Measurements from ENCODE around the gene CPPED1. TPM values are rescaled to one million over a fixed set of nuclear protein-coding genes. Genes with fewer than 3 reads are reported as not detected.

The CPPED1 gene
- total and polyA plus RNA-seq, 10 of the 15 experiments (the other 5 are each of a cell fraction or from before 2014, with no cell fraction given) = 7.1 to 39.0 (median 16.0) TPM

DNA sequence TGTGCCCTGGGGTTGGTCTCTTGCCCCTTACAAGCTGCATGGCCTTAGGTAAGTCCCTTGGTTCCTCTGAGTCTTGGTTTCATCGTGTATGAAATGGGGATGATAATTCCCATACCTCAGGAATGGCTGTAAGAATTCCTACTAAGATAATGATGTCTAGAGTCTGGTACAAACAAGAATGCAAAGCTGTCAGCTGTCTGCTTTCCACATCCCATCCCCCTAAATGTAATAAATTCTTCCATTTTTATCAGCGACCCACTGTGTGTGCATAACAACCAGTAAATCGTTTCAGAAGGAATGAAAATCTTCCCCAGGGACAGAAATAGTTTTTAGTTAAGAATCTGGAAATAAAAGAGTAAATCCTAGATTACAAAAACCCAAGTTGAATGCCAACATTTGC, 95.4 kb downstream of the CPPED1 start (continued):
- TF ChIP-seq MTA2 (IDR thresholded peaks at IDR 0.05; ENCODE audit: low read depth) (no peak), CEBPB (IDR thresholded peaks at IDR 0.05; ENCODE audit: borderline replicate concordance in 1 of 2, low read depth in 2 of 2, low read length in 2 of 2) (no peak), WRNIP1 (IDR thresholded peaks at IDR 0.05; ENCODE audit: borderline replicate concordance, low read depth, low read length) (no peak)

DNA sequence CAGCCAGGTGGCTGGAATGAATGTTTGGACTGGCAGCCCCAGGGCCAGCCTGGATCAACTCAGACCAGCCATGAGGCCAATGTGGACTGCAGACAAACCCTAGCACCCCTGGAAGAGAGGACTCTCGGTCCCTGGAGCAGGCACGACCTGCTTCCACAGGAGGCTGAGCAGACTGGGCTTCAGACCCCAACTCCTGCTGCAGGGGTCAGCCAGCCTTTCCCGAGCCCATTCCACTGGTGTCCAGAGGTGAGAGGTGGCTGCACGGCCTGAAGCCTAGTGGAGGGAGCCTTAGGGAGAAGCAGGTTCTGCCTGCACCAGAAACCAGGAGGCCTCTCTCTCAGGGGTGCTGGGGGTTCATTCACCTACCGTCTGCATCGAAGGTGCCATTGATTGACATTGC, 97.1 kb downstream of the CPPED1 start:
- ATAC-seq (no peak), FAIRE-seq (no peak), DNase-seq (ENCODE audit: low read depth, low spot score) (no peak)
- intact Hi-C loops (cut with micrococcal nuclease; ENCODE audit: unreplicated experiment) (no loop called here), in situ Hi-C loops (cut with MboI) (no loop called here)
- SMC1A ChIA-PET (ENCODE audit: uncharacterized antibody, unreplicated experiment) = interaction anchor here (0.6 kb wide), 1 partner anchor 134 kb away, joined by 3 read pairs; no protein-coding TSS in a partner anchor
- Histone ChIP-seq H3K36me3 (ENCODE audit: control insufficient read depth in 2 of 2, insufficient read depth in 2 of 2, low read length in 1 of 2) (peaks cover 0 to 1% of the 10 kb centered on the region in 2 experiments; a peak in 1 of 4 replicates), H3K9me3 (replicated peaks; ENCODE audit: control insufficient read depth, insufficient read depth, low read length) (no peaks in the 10 kb centered on the region), H3K27ac (ENCODE audit: control insufficient read depth, insufficient read depth) (no peak overlapping the region), H3K27me3 (replicated peaks in 1 of 2; ENCODE audit: control insufficient read depth in 2 of 2, insufficient read depth in 2 of 2, low read length in 1 of 2) (no peaks in the 10 kb centered on the region), H3K4me1 (ENCODE audit: control insufficient read depth, insufficient read depth, low read length) (no peaks in the 10 kb centered on the region), H3K79me2 (ENCODE audit: control insufficient read depth, insufficient read depth, low read length) (no peaks in the 10 kb centered on the region), H3K4me3 (no peak overlapping the region), H3K4me2 (ENCODE audit: control insufficient read depth, insufficient read depth) (no peak overlapping the region), H3K9ac (ENCODE audit: control insufficient read depth, insufficient read depth, low read length) (no peak overlapping the region), H2AFZ (ENCODE audit: control insufficient read depth, low read depth, low read length) (no peak overlapping the region), H4K20me1 (ENCODE audit: control insufficient read depth, insufficient read depth) (no peaks in the 10 kb centered on the region)
- BruUV-seq (replicated peaks) = no TSS peak
- POLR2A ChIA-PET = interaction anchor here (0.7 kb wide), 2 partner anchors 33 to 564 kb away, joined by 3 to 5 read pairs; no protein-coding TSS in a partner anchor
- CTCF ChIA-PET = no interaction called here
- RAD21 ChIA-PET (ENCODE audit: unreplicated experiment) = no interaction called here
- TF ChIP-seq PAX8 (IDR thresholded peaks at IDR 0.05) (no peak), HDAC6 (IDR thresholded peaks at IDR 0.05; ENCODE audit: unreplicated experiment) (no peak)
- 96% methylated on average over 6 of the region's 6 CpGs for WGBS (ENCODE audit: insufficient coverage, insufficient replicate concordance, low lambda C conversion rate, missing lambda C conversion rate)

DNA sequence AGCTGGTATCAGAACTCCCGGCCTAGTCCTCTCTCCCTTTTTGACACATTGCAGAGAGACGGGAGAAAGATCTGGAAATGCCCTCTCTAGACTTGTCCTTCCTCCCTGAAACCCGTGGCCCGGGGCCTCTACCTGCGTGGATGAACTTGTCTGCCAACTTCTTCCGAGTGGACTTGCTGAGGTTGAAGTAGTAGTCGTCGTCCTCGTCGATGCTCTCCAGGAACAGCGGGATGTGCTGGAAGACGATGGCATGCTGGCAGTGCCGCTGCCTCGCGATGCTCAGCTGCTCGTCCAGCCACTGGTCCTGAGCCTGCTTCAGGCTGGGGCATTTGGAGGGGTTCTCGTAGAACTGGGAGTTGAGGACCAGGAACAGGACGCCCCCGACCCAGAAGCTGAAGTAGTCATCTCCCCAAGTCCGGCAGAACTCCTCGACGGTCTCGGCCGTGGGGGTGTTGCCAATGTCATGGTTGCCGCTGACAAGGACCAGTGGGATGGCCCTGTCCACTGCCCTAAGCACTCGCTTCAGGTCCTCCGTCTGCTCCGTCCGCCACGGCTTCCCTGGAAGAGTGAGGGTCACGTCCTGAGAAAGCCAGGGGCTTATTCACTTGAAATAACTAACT, 99.1 kb downstream of the CPPED1 start:
- H2AFZ ChIP-seq (ENCODE audit: control insufficient read depth, low read depth, low read length) = no peak overlapping the region
- H3K9me3 ChIP-seq (replicated peaks; ENCODE audit: control insufficient read depth, insufficient read depth, low read length) = no peaks in the 10 kb centered on the region
- H4K20me1 ChIP-seq (ENCODE audit: control insufficient read depth, insufficient read depth) = no peaks in the 10 kb centered on the region
- CTCF ChIA-PET = no interaction called here
- POLR2A ChIA-PET = no interaction called here
- intact Hi-C loops (cut with micrococcal nuclease; ENCODE audit: unreplicated experiment) (no loop called here), in situ Hi-C loops (cut with MboI) (no loop called here)
- SMC1A ChIA-PET (ENCODE audit: uncharacterized antibody, unreplicated experiment) = no interaction called here
- BruUV-seq (replicated peaks) = no TSS peak
- H3K27ac ChIP-seq (ENCODE audit: control insufficient read depth, insufficient read depth) = no peak overlapping the region
- no peak for DNase-seq (ENCODE audit: low read depth, low spot score)
- no peaks in the 10 kb centered on the region for H3K79me2 ChIP-seq (ENCODE audit: control insufficient read depth, insufficient read depth, low read length)
- FAIRE-seq = no peak
- RAD21 ChIA-PET (ENCODE audit: unreplicated experiment) = no interaction called here
- H3K9ac ChIP-seq (ENCODE audit: control insufficient read depth, insufficient read depth, low read length) = no peak overlapping the region
- peaks cover 0 to 1% of the 10 kb centered on the region in 2 experiments; a peak in 2 of 4 replicates for H3K36me3 ChIP-seq (ENCODE audit: control insufficient read depth in 2 of 2, insufficient read depth in 2 of 2, low read length in 1 of 2)
- no peak for ATAC-seq
- no peak overlapping the region for H3K4me3 ChIP-seq
- no peaks in the 10 kb centered on the region for H3K27me3 ChIP-seq (replicated peaks in 1 of 2; ENCODE audit: control insufficient read depth in 2 of 2, insufficient read depth in 2 of 2, low read length in 1 of 2)
- H3K4me1 ChIP-seq (ENCODE audit: control insufficient read depth, insufficient read depth, low read length) = no peaks in the 10 kb centered on the region
- 94% methylated on average over 28 of the region's 31 CpGs for WGBS (ENCODE audit: insufficient coverage, insufficient replicate concordance, low lambda C conversion rate, missing lambda C conversion rate)
- no peak overlapping the region for H3K4me2 ChIP-seq (ENCODE audit: control insufficient read depth, insufficient read depth)
- no peak for TF ChIP-seq RFX5 (IDR thresholded peaks at IDR 0.05; ENCODE audit: low read depth, low read length)
- TF ChIP-seq, protein P1, sequence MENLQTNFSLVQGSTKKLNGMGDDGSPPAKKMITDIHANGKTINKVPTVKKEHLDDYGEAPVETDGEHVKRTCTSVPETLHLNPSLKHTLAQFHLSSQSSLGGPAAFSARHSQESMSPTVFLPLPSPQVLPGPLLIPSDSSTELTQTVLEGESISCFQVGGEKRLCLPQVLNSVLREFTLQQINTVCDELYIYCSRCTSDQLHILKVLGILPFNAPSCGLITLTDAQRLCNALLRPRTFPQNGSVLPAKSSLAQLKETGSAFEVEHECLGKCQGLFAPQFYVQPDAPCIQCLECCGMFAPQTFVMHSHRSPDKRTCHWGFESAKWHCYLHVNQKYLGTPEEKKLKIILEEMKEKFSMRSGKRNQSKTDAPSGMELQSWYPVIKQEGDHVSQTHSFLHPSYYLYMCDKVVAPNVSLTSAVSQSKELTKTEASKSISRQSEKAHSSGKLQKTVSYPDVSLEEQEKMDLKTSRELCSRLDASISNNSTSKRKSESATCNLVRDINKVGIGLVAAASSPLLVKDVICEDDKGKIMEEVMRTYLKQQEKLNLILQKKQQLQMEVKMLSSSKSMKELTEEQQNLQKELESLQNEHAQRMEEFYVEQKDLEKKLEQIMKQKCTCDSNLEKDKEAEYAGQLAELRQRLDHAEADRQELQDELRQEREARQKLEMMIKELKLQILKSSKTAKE (IDR thresholded peaks at IDR 0.05; ENCODE audit: low read depth, poor library complexity, severe bottlenecking) = no peak
- TF ChIP-seq, protein P2, sequence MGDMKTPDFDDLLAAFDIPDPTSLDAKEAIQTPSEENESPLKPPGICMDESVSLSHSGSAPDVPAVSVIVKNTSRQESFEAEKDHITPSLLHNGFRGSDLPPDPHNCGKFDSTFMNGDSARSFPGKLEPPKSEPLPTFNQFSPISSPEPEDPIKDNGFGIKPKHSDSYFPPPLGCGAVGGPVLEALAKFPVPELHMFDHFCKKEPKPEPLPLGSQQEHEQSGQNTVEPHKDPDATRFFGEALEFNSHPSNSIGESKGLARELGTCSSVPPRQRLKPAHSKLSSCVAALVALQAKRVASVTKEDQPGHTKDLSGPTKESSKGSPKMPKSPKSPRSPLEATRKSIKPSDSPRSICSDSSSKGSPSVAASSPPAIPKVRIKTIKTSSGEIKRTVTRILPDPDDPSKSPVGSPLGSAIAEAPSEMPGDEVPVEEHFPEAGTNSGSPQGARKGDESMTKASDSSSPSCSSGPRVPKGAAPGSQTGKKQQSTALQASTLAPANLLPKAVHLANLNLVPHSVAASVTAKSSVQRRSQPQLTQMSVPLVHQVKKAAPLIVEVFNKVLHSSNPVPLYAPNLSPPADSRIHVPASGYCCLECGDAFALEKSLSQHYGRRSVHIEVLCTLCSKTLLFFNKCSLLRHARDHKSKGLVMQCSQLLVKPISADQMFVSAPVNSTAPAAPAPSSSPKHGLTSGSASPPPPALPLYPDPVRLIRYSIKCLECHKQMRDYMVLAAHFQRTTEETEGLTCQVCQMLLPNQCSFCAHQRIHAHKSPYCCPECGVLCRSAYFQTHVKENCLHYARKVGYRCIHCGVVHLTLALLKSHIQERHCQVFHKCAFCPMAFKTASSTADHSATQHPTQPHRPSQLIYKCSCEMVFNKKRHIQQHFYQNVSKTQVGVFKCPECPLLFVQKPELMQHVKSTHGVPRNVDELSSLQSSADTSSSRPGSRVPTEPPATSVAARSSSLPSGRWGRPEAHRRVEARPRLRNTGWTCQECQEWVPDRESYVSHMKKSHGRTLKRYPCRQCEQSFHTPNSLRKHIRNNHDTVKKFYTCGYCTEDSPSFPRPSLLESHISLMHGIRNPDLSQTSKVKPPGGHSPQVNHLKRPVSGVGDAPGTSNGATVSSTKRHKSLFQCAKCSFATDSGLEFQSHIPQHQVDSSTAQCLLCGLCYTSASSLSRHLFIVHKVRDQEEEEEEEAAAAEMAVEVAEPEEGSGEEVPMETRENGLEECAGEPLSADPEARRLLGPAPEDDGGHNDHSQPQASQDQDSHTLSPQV (IDR thresholded peaks at IDR 0.05) = no peak
- no peak for TF ChIP-seq SREBF2 (IDR thresholded peaks at IDR 0.05; ENCODE audit: low read length)
- no peak for TF ChIP-seq TBL1XR1 (IDR thresholded peaks at IDR 0.05; ENCODE audit: low read depth, low read length)
